ENCODE data around the gene MLST8. TPM values are rescaled to one million over a fixed set of nuclear protein-coding genes. Genes with fewer than 3 reads are reported as not detected.
"Not testable (repeated sequence)": the region's sequence is repeated elsewhere in the genome, so short reads cannot be mapped to it uniquely, and the experiment has no call there.

The MLST8 gene
- total and polyA plus RNA-seq, 3 experiments from 2014 or later: 30.8 to 76.8 (median 75.4) TPM

GRCh38 chr16:2200313-2200712, 4.9 kb upstream of the MLST8 start:
- Mint-ChIP-seq H3K36me3 (peaks cover 0 to under 1% (median 0%) of the 10 kb centered on the region in 3 donors), H3K4me3 (peak overlapping the region in 1 of 7 donors; percentile 56), H3K27me3 (peaks cover 22 to 24% of the 10 kb centered on the region in 2 donors), H3K4me1 (peaks cover 5 to 14% (median 7%) of the 10 kb centered on the region in 3 donors), H3K27ac (no peak overlapping the region), H3K9me3 (no peaks in the 10 kb centered on the region)
- Histone ChIP-seq H3K27me3 (ENCODE audit: insufficient read depth, low read length, poor library complexity, severe bottlenecking) (peaks cover 23% of the 10 kb centered on the region), H3K4me3 (ENCODE audit: low read length) (no peak overlapping the region), H3K4me1 (ENCODE audit: insufficient read depth, low read length) (peaks cover 10% of the 10 kb centered on the region), H3K27ac (ENCODE audit: low read depth, low read length) (no peak overlapping the region), H3K36me3 (ENCODE audit: insufficient read depth, low read length) (no peaks in the 10 kb centered on the region), H3K9me3 (ENCODE audit: low read length) (no peaks in the 10 kb centered on the region)
- CTCF ChIA-PET: no interaction called here
- POLR2A ChIA-PET: interaction anchor here (0.5 to 1.5 kb wide), 2 partner anchors 13 to 14 kb away, joined by 3 read pairs; partner anchors contain the start of gene PGP
- DNase-seq: no peak

DNA sequence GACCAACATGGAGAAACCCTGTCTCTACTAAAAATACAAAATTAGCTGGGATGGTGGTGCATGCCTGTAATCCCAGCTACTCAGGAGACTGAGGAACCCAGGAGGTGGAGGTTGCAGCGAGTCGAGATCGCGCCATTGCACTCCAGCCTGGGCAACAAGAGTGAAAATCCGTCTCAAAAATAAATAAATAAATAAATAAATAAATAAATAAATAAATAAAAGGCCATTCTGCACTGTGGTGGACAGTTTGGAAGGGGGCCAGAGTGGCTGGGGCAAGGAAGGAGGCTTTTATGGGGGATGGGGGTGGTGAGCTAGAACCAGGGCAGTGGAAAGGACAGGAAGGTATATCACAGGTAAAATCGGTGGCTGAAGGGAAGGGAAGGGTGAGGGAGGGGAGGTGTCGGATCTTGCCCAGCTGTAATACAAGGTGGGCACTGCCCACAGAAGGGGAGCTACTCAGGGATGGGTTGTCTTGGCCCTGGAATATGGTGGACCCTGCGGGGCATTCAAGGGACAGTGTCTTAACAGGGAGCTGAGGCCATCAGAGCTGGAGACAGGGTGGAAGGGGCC, 2.0 kb upstream of the MLST8 start:
- H3K4me1 Mint-ChIP-seq: peaks cover 14 to 32% (median 21%) of the 10 kb centered on the region in 3 donors
- peak overlapping the region in 2 of 8 donors; percentile 11 to 58 for H3K27ac Mint-ChIP-seq
- ChIA-PET CTCF (interaction anchor here (3.9 kb wide), 1 partner anchor 9 kb away, joined by 17 read pairs; no protein-coding TSS in a partner anchor), POLR2A (interaction anchor here (1.0 kb wide), 1 partner anchor 8 kb away, joined by 3 read pairs; no protein-coding TSS in a partner anchor)
- not testable (repeated sequence) for H3K9me3 ChIP-seq (ENCODE audit: low read length); H3K36me3 ChIP-seq (ENCODE audit: insufficient read depth, low read length); DNase-seq; H3K9me3 Mint-ChIP-seq; H3K27ac ChIP-seq (ENCODE audit: low read depth, low read length); H3K4me3 ChIP-seq (ENCODE audit: low read length); H3K27me3 ChIP-seq (ENCODE audit: insufficient read depth, low read length, poor library complexity, severe bottlenecking)
- H3K4me3 Mint-ChIP-seq: peak overlapping the region in 5 of 7 donors; percentile 51 to 88 (median 71)
- H3K4me1 ChIP-seq (ENCODE audit: insufficient read depth, low read length): peaks cover 17% of the 10 kb centered on the region
- H3K36me3 Mint-ChIP-seq: peaks cover 0 to 19% (median 4%) of the 10 kb centered on the region in 3 donors
- peaks cover 10 to 11% of the 10 kb centered on the region in 2 donors for H3K27me3 Mint-ChIP-seq

DNA sequence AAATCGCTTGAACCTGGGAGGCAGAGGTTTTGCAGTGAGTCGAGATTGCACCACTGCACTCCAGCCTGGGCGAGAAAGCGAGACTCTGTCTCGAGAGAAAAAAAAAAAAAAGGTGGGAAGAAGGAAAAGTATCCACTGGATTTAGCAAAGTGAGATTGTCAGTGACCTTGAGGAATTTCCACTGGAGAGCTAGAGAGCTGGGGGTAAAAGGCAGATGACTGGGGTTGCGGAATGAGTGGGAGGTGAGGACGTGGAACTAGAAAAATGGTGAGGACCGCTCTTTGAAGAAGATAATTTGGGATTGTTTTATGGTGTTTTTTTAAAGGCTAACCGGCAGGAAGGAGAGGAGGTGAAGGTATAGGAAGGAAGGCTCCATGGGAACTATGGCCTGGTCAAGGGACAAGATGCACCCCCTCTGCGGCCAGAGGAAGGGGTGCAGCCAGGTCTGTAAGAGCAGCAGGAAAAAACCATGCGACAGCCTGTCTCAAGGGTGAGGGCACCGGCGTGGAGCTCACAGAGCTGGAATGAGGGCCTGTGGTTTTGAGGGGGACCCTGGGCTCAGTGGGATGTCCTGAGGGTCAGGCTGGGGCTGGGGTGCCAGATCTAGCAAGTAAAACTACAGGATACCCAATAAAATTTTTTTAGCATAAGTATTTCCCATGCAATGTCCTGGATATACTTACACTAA, 694 bp upstream of the MLST8 start:
- H3K4me3 Mint-ChIP-seq: peak overlapping the region; percentile 82 to 90 (median 88)
- Histone ChIP-seq H3K4me1 (ENCODE audit: insufficient read depth, low read length) (peaks cover 17% of the 10 kb centered on the region), H3K27ac (ENCODE audit: low read depth, low read length) (peak overlapping the region; percentile 81), H3K4me3 (ENCODE audit: low read length) (peak overlapping the region; percentile 84), H3K36me3 (ENCODE audit: insufficient read depth, low read length) (peaks cover 3% of the 10 kb centered on the region), H3K9me3 (ENCODE audit: low read length) (no peaks in the 10 kb centered on the region), H3K27me3 (ENCODE audit: insufficient read depth, low read length, poor library complexity, severe bottlenecking) (no peaks in the 10 kb centered on the region)
- H3K9me3 Mint-ChIP-seq: no peaks in the 10 kb centered on the region
- H3K27me3 Mint-ChIP-seq: peaks cover 0 to 6% of the 10 kb centered on the region in 2 donors
- ChIA-PET POLR2A (interaction anchor here (0.7 to 2.5 kb wide), 3 partner anchors 10 to 46 kb away, joined by 4 to 20 read pairs (median 6); partner anchors contain the start of gene PGP), CTCF (interaction anchor here (3.9 kb wide), 1 partner anchor 10 kb away, joined by 17 read pairs; no protein-coding TSS in a partner anchor)
- no peak for DNase-seq
- peaks cover 0 to 27% (median 4%) of the 10 kb centered on the region in 3 donors for H3K36me3 Mint-ChIP-seq
- peak overlapping the region in 6 of 8 donors; percentile 46 to 92 (median 82) for H3K27ac Mint-ChIP-seq
- peaks cover 14 to 32% (median 21%) of the 10 kb centered on the region in 3 donors for H3K4me1 Mint-ChIP-seq

DNA sequence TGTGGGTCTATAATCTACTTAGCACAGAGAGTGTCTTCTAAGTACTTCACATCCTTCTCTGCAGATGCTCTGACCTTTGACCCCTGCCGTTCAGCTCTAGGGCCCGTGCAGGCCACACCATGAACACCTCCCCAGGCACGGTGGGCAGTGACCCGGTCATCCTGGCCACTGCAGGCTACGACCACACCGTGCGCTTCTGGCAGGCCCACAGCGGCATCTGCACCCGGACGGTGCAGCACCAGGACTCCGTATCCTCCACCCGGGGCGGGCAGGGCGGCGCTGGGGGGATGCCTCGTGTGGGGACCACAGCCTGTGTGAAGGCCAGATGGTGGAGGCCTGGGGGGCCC, 686 bp downstream of the MLST8 start:
- no peaks in the 10 kb centered on the region for H3K9me3 ChIP-seq (ENCODE audit: low read length)
- ChIA-PET CTCF (interaction anchor here (0.6 to 3.9 kb wide), 5 partner anchors 9 to 141 kb away, joined by 3 to 17 read pairs (median 4); partner anchors contain the start of genes ECI1 and PGP), POLR2A (interaction anchor here (0.7 to 2.5 kb wide), 4 partner anchors 9 to 241 kb away, joined by 3 to 20 read pairs (median 3); partner anchors contain the start of genes PGP and RPS2)
- Mint-ChIP-seq H3K4me1 (peaks cover 14 to 32% (median 21%) of the 10 kb centered on the region in 3 donors), H3K27ac (peak overlapping the region; percentile 46 to 90 (median 78)), H3K27me3 (no peaks in the 10 kb centered on the region), H3K36me3 (peaks cover 0 to 30% (median 4%) of the 10 kb centered on the region in 3 donors), H3K4me3 (peak overlapping the region; percentile 70 to 95 (median 82)), H3K9me3 (no peaks in the 10 kb centered on the region)
- no peak for DNase-seq
- peak overlapping the region; percentile 81 for H3K27ac ChIP-seq (ENCODE audit: low read depth, low read length)
- H3K27me3 ChIP-seq (ENCODE audit: insufficient read depth, low read length, poor library complexity, severe bottlenecking): no peaks in the 10 kb centered on the region
- H3K4me3 ChIP-seq (ENCODE audit: low read length): peak overlapping the region; percentile 84
- peaks cover 3% of the 10 kb centered on the region for H3K36me3 ChIP-seq (ENCODE audit: insufficient read depth, low read length)
- peaks cover 17% of the 10 kb centered on the region for H3K4me1 ChIP-seq (ENCODE audit: insufficient read depth, low read length)

DNA sequence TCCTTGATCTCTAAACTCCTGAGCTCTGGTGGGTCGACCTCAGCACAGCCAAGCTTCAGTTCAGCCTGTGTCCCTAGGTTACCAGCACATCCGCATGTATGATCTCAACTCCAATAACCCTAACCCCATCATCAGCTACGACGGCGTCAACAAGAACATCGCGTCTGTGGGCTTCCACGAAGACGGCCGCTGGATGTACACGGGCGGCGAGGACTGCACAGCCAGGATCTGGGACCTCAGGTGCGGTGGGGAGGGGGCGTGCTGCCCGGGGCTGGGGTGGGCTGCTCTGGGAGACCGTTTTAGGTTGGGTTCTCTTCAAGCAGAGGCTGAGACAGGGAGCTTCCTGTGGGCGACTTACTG, 1.1 kb downstream of the MLST8 start:
- peaks cover 14 to 32% (median 21%) of the 10 kb centered on the region in 3 donors for H3K4me1 Mint-ChIP-seq
- ChIA-PET CTCF (interaction anchor here (0.6 to 3.9 kb wide), 4 partner anchors 12 to 140 kb away, joined by 4 to 17 read pairs (median 4); partner anchors contain the start of gene ECI1), POLR2A (interaction anchor here (0.6 to 2.5 kb wide), 4 partner anchors 8 to 876 kb away, joined by 3 to 20 read pairs (median 4); partner anchors contain the start of gene PGP)
- peak overlapping the region; percentile 84 for H3K4me3 ChIP-seq (ENCODE audit: low read length)
- no peaks in the 10 kb centered on the region for H3K9me3 ChIP-seq (ENCODE audit: low read length)
- no peaks in the 10 kb centered on the region for H3K27me3 ChIP-seq (ENCODE audit: insufficient read depth, low read length, poor library complexity, severe bottlenecking)
- H3K36me3 ChIP-seq (ENCODE audit: insufficient read depth, low read length): peaks cover 3% of the 10 kb centered on the region
- peak overlapping the region in 6 of 8 donors; percentile 22 to 90 (median 80) for H3K27ac Mint-ChIP-seq
- H3K9me3 Mint-ChIP-seq: no peaks in the 10 kb centered on the region
- peak overlapping the region; percentile 70 to 95 (median 82) for H3K4me3 Mint-ChIP-seq
- peak overlapping the region; percentile 81 for H3K27ac ChIP-seq (ENCODE audit: low read depth, low read length)
- H3K4me1 ChIP-seq (ENCODE audit: insufficient read depth, low read length): peaks cover 17% of the 10 kb centered on the region
- H3K36me3 Mint-ChIP-seq: peaks cover 0 to 30% (median 4%) of the 10 kb centered on the region in 3 donors
- no peak for DNase-seq
- H3K27me3 Mint-ChIP-seq: no peaks in the 10 kb centered on the region

DNA sequence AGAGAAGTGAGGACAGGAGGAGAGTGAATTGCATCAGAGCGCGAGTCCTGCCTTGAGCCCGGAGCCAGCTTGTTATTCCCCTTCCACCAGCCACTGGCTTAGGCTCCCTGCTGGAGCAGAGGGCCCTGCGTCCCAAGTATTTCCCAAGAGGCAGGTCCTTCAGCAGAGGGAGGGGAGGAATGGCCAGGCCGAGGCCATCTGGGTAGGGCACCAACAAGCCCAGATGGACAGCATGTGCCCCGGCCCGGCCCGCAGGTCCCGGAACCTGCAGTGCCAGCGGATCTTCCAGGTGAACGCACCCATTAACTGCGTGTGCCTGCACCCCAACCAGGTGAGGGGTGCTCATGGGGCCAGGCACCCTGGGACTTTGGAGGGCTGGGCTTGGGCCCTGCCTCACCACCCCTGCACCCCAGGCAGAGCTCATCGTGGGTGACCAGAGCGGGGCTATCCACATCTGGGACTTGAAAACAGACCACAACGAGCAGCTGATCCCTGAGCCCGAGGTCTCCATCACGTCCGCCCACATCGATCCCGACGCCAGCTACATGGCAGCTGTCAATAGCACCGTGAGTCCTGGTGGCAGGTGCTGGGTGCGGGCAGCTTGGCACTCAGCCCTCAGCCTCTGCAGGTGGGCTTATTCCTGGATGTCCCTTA, 1.7 kb downstream of the MLST8 start:
- peak overlapping the region; percentile 32 to 95 (median 74) for H3K4me3 Mint-ChIP-seq
- H3K36me3 Mint-ChIP-seq: peaks cover 0 to 33% (median 4%) of the 10 kb centered on the region in 3 donors
- no peaks in the 10 kb centered on the region for H3K27me3 Mint-ChIP-seq
- H3K4me1 Mint-ChIP-seq: peaks cover 14 to 34% (median 21%) of the 10 kb centered on the region in 3 donors
- Histone ChIP-seq H3K4me1 (ENCODE audit: insufficient read depth, low read length) (peaks cover 17% of the 10 kb centered on the region), H3K27ac (ENCODE audit: low read depth, low read length) (no peak overlapping the region), H3K36me3 (ENCODE audit: insufficient read depth, low read length) (peaks cover 3% of the 10 kb centered on the region), H3K9me3 (ENCODE audit: low read length) (no peaks in the 10 kb centered on the region), H3K4me3 (ENCODE audit: low read length) (no peak overlapping the region), H3K27me3 (ENCODE audit: insufficient read depth, low read length, poor library complexity, severe bottlenecking) (no peaks in the 10 kb centered on the region)
- ChIA-PET CTCF (interaction anchor here (1.1 to 3.9 kb wide), 2 partner anchors 13 to 52 kb away, joined by 5 to 17 read pairs; no protein-coding TSS in a partner anchor), POLR2A (interaction anchor here (0.6 to 2.5 kb wide), 3 partner anchors 8 to 876 kb away, joined by 3 to 20 read pairs (median 5); partner anchors contain the start of gene PGP)
- no peak for DNase-seq
- no peaks in the 10 kb centered on the region for H3K9me3 Mint-ChIP-seq
- peak overlapping the region in 3 of 8 donors; percentile 21 to 90 (median 22) for H3K27ac Mint-ChIP-seq

GRCh38 chr16:2207872-2208271, 2.6 kb downstream of the MLST8 start:
- Mint-ChIP-seq H3K4me3 (peak overlapping the region in 4 of 7 donors; percentile 46 to 89 (median 55)), H3K4me1 (peaks cover 19 to 42% (median 25%) of the 10 kb centered on the region in 3 donors), H3K27me3 (no peaks in the 10 kb centered on the region), H3K27ac (peak overlapping the region in 3 of 8 donors; percentile 38 to 69 (median 61)), H3K9me3 (no peaks in the 10 kb centered on the region), H3K36me3 (peaks cover 0 to 40% (median 4%) of the 10 kb centered on the region in 3 donors)
- ChIA-PET CTCF (no interaction called here), POLR2A (no interaction called here)
- Histone ChIP-seq H3K27me3 (ENCODE audit: insufficient read depth, low read length, poor library complexity, severe bottlenecking) (no peaks in the 10 kb centered on the region), H3K9me3 (ENCODE audit: low read length) (no peaks in the 10 kb centered on the region), H3K36me3 (ENCODE audit: insufficient read depth, low read length) (peaks cover 3% of the 10 kb centered on the region), H3K4me1 (ENCODE audit: insufficient read depth, low read length) (peaks cover 22% of the 10 kb centered on the region), H3K27ac (ENCODE audit: low read depth, low read length) (no peak overlapping the region), H3K4me3 (ENCODE audit: low read length) (no peak overlapping the region)
- no peak for DNase-seq
